K562 (cell line): ENCODE measurements around the gene LRRTM1.

Experiments used
- CBX2 ChIP-seq: fragments of 200-600 bp; sonication (generic); IDR thresholded peaks from one replicate; pipeline ENCODE4 v1.6.1; 2012; ENCODE audit warnings: mild to moderate bottlenecking, low read length, inconsistent platforms; ENCODE audit not compliant: insufficient read depth, poor library complexity, severe bottlenecking
- MEF2A ChIP-seq: IDR thresholded peaks from 2 replicates; pipeline ENCODE4 v1.6.1; 2011; ENCODE audit warnings: low read depth, mild to moderate bottlenecking, low read length, moderate library complexity; ENCODE audit not compliant: control insufficient read depth
- MLX ChIP-seq, 2 experiments: fragments of 450-650 bp in 1 of 2; sonication (generic) in 1 of 2; formaldehyde crosslinking; conservative IDR thresholded peaks; 2 replicates each; pipeline versions ENCODE4 v1.4.0 to v1.8.1; 2020 to 2022; ENCODE audit warnings: mild to moderate bottlenecking in 1 of 2, missing genetic modification reagents in 1 of 2
- MYC ChIP-seq, 2 experiments: fragments of 250-450 bp in 1 of 2; sonication (Bioruptor Pico) in 1 of 2; IDR thresholded peaks; 2 replicates each; pipeline versions ENCODE4 v1.5.1 to v1.6.1; 2012 to 2021; ENCODE audit warnings: low read depth in 2 of 2, borderline replicate concordance in 1 of 2, improper control_type of control experiment in 1 of 2, low read length in 1 of 2, mild to moderate bottlenecking in 1 of 2, moderate library complexity in 1 of 2
- RBM14 ChIP-seq: fragments of 200-400 bp; formaldehyde crosslinking; IDR thresholded peaks from 2 replicates; pipeline ENCODE4 v1.6.1; 2018; ENCODE audit warnings: low read depth, mild to moderate bottlenecking, low read length, moderate library complexity, borderline replicate concordance; ENCODE audit not compliant: insufficient read depth
- ZNF76 ChIP-seq: fragments of 250-450 bp; sonication (Bioruptor Pico); IDR thresholded peaks from 2 replicates; pipeline ENCODE4 v1.4.0; 2020; ENCODE audit warnings: mild to moderate bottlenecking, moderate library complexity, borderline replicate concordance

GRCh38 chr2:80348078-80348477 lies 43.5 kb upstream of the LRRTM1 start:
- TF ChIP-seq CBX2 (no peak), RBM14 (no peak), ZNF76 (CRISPR knock-in tag) (no peak), MYC (IDR thresholded peaks at IDR 0.05; ENCODE audit: low read depth, low read length) (no peak), MYC (CRISPR knock-in tag; IDR thresholded peaks at IDR 0.05; ENCODE audit: borderline replicate concordance, low read depth) (no peak), MLX (CRISPR knock-in tag; conservative IDR thresholded peaks at IDR 0.05) (no peak), MEF2A (no peak)
